GM21737 (cell line): ENCODE measurements around the gene DRGX.

Source experiments
- ATAC-seq: cut with Tn5 transposase; IDR thresholded peaks from one replicate; pipeline ENCODE4 v1.9.1; 2021; ENCODE audit warnings: mild to moderate bottlenecking, moderate library complexity; ENCODE audit not compliant: unreplicated experiment

DRGX gene

GRCh38 chr10:49348593-49348992 is 47.3 kb downstream of the DRGX start:
- no peak for ATAC-seq

- ATAC-seq, result no peak
Observed at GRCh38 chr10:49347827-49348226, 48.1 kb downstream of the DRGX start.

GRCh38 chr10:49347342-49347741 is 48.5 kb downstream of the DRGX start:
- ATAC-seq, result no peak

- ATAC-seq, result no peak
Observed at GRCh38 chr10:49344840-49345239, 51.0 kb downstream of the DRGX start.

- no peak for ATAC-seq
Observed at GRCh38 chr10:49338604-49339003, 57.3 kb downstream of the DRGX start.

GRCh38 chr10:49335364-49335972 is 60.4 kb downstream of the DRGX start:
- no peak for ATAC-seq

- ATAC-seq, result no peak
Observed at GRCh38 chr10:49334964-49335363, 60.9 kb downstream of the DRGX start.

GRCh38 chr10:49333192-49333591 is 62.7 kb downstream of the DRGX start:
- ATAC-seq, result no peak

- ATAC-seq, result no peak
Observed at GRCh38 chr10:49332768-49333167, 63.1 kb downstream of the DRGX start.

- no peak for ATAC-seq
Observed at GRCh38 chr10:49332333-49332732, 63.6 kb downstream of the DRGX start.

GRCh38 chr10:49331431-49331830 is 64.5 kb downstream of the DRGX start:
- ATAC-seq, result no peak

GRCh38 chr10:49330127-49330665 is 65.7 kb downstream of the DRGX start:
- ATAC-seq, result no peak

- no peak for ATAC-seq
Observed at GRCh38 chr10:49329146-49329505, 66.8 kb downstream of the DRGX start.

- no peak for ATAC-seq
Observed at GRCh38 chr10:49328401-49329145, 67.3 kb downstream of the DRGX start.

GRCh38 chr10:49327036-49327813 is 68.7 kb downstream of the DRGX start:
- no peak for ATAC-seq

GRCh38 chr10:49325916-49326783 is 69.7 kb downstream of the DRGX start:
- ATAC-seq, result no peak

GRCh38 chr10:49325131-49325915 is 70.6 kb downstream of the DRGX start:
- no peak for ATAC-seq

- ATAC-seq, result no peak
Observed at GRCh38 chr10:49324711-49325110, 71.2 kb downstream of the DRGX start.

- ATAC-seq, result no peak
Observed at GRCh38 chr10:49323896-49324270, 72.0 kb downstream of the DRGX start.
